SK-N-SH (cell line): ENCODE measurements around the gene PSG3.
"Not testable (repeated sequence)": the region's sequence is repeated elsewhere in the genome, so short reads cannot be mapped to it uniquely, and the experiment has no call there.

Source experiments
- CTCF ChIP-seq: fragments of 200-600 bp; sonication (generic); IDR thresholded peaks from 2 replicates; pipeline ENCODE4 v1.6.1; 2017; ENCODE audit warnings: antibody characterized with exemption, mild to moderate bottlenecking, moderate library complexity
- FOXM1 ChIP-seq: IDR thresholded peaks from 2 replicates; pipeline ENCODE4 v1.4.0; 2012; ENCODE audit warnings: low read depth, mild to moderate bottlenecking
- POLR2AphosphoS5 ChIP-seq: IDR thresholded peaks from 2 replicates; pipeline ENCODE4 v1.6.1; 2012; ENCODE audit warnings: low read depth, low read length

GRCh38 chr19:42714000-42714399 is 26.3 kb downstream of the PSG3 start:
- not testable (repeated sequence) for TF ChIP-seq POLR2AphosphoS5, CTCF, FOXM1
